K562 (cell line): Measurements from ENCODE around the gene CYB5B. TPM values are rescaled to one million over a fixed set of nuclear protein-coding genes. Genes with fewer than 3 reads are reported as not detected.

Experiments used
- ATAC-seq: fragments of 200-7000 bp; cut with Tn5 transposase; 3 replicates; pipeline ENCODE4 v1.9.1; 2020; ENCODE audit warnings: moderate library complexity
- BruUV-seq: library from RNA; stranded (reverse); fragments of 400-500 nt; replicated peaks from 2 replicates; lab custom pipeline; 2021; lab: Mats Ljungman, UMichigan
- CTCF ChIA-PET: fragments of 300-600 bp; formaldehyde crosslinking; extraction: SDS; loops from one replicate; lab custom pipeline; 2021; ENCODE audit warnings: low intra/inter-chr PET ratio; lab: Yijun Ruan, JAX
- POLR2A ChIA-PET: fragments of 300-600, 350-650 bp; sonication (Branson Sonifier 250); formaldehyde crosslinking; extraction: SDS; loops from one replicate; lab custom pipeline; 2021; ENCODE audit warnings: antibody characterized with exemption, inconsistent platforms; lab: Yijun Ruan, JAX
- DNase-seq, 4 experiments: peaks; one replicate each; pipeline versions ENCODE4 v3.0.0 to v3.0.0-alpha.2; 2011 to 2018; ENCODE audit warnings: low spot score in 3 of 4, mixed read lengths in 3 of 4; ENCODE audit errors: extremely low read depth in 1 of 4
- FAIRE-seq: peaks from 2 replicates; lab custom pipeline; 2011; peaks lifted over from hg19 to GRCh38; lab: Jason Lieb, UNC
- H2AFZ ChIP-seq: 2 replicates; pipeline ENCODE4 v1.6.0; 2011; ENCODE audit warnings: low read depth, low read length, control low read depth, inconsistent platforms
- H3K27ac ChIP-seq: fragments of 200-600 bp; 3 replicates; pipeline ENCODE4 v1.8.0; 2011; ENCODE audit warnings: low read depth, mild to moderate bottlenecking, control low read depth, inconsistent platforms, low read length, moderate library complexity, mixed read lengths; ENCODE audit errors: extremely low read depth
- H3K27me3 ChIP-seq, 2 experiments: fragments of 300-600 bp in 1 of 2; 2 replicates in 1 of 2; 3 replicates in 1 of 2; pipeline versions ENCODE4 v1.6.0 to v1.8.0; 2011; ENCODE audit warnings: inconsistent platforms in 2 of 2, low read length in 2 of 2, mild to moderate bottlenecking in 1 of 2, mixed read lengths in 1 of 2, moderate library complexity in 1 of 2; ENCODE audit not compliant: control insufficient read depth in 2 of 2, insufficient read depth in 2 of 2
- H3K36me3 ChIP-seq: fragments of 300-600 bp; 3 replicates; pipeline ENCODE4 v1.8.0; 2011; ENCODE audit warnings: mild to moderate bottlenecking, low read length, inconsistent platforms; ENCODE audit not compliant: control insufficient read depth, insufficient read depth
- H3K4me1 ChIP-seq, 2 experiments: fragments of 200-600 bp in 1 of 2; replicated peaks in 1 of 2; 2 replicates in 1 of 2; 3 replicates in 1 of 2; pipeline versions ENCODE4 v1.5.1 to v1.8.0; 2011; ENCODE audit warnings: inconsistent platforms in 2 of 2, low read length in 2 of 2, mild to moderate bottlenecking in 1 of 2, mixed read lengths in 1 of 2, moderate library complexity in 1 of 2; ENCODE audit not compliant: control insufficient read depth in 2 of 2, insufficient read depth in 2 of 2
- H3K4me2 ChIP-seq: 2 replicates; pipeline ENCODE4 v1.6.1; 2011; ENCODE audit warnings: low read length, control low read depth, inconsistent platforms, mixed read lengths; ENCODE audit not compliant: insufficient read depth
- H3K4me3 ChIP-seq: fragments of 200-600 bp; sonication (generic), shearing (Covaris generic); 2 replicates; pipeline ENCODE4 v1.5.1; 2016; ENCODE audit warnings: control low read depth, inconsistent platforms
- H3K79me2 ChIP-seq: fragments of 200-600 bp; 3 replicates; pipeline ENCODE4 v1.8.0; 2011; ENCODE audit warnings: low read length, inconsistent platforms; ENCODE audit not compliant: control insufficient read depth, insufficient read depth
- H3K9ac ChIP-seq, 2 experiments: 2 replicates each; pipeline versions ENCODE4 v1.6.0 to v1.6.1; 2011; ENCODE audit warnings: low read depth in 2 of 2, low read length in 2 of 2, control low read depth in 1 of 2, inconsistent platforms in 1 of 2, mild to moderate bottlenecking in 1 of 2, mixed read lengths in 1 of 2; ENCODE audit not compliant: insufficient read depth in 1 of 2
- H3K9me1 ChIP-seq: one replicate; pipeline ENCODE4 v1.6.0; 2011; ENCODE audit warnings: inconsistent platforms, mild to moderate bottlenecking, low read length, moderate library complexity; ENCODE audit not compliant: control insufficient read depth, insufficient read depth
- H3K9me3 ChIP-seq: replicated peaks from 2 replicates; pipeline ENCODE4 v1.5.1; 2011; ENCODE audit warnings: low read depth, low read length, inconsistent platforms; ENCODE audit not compliant: control insufficient read depth, insufficient read depth
- H4K20me1 ChIP-seq: replicated peaks from 2 replicates; pipeline ENCODE4 v1.6.1; 2011; ENCODE audit warnings: low read length, inconsistent platforms, mixed read lengths; ENCODE audit not compliant: control insufficient read depth, insufficient read depth
- CCAR2 ChIP-seq: fragments of 200-400 bp; formaldehyde crosslinking; IDR thresholded peaks from 2 replicates; pipeline ENCODE4 v1.6.1; 2017; ENCODE audit warnings: mild to moderate bottlenecking, low read depth, low read length
- CREB3 ChIP-seq: fragments of 450-650 bp; conservative IDR thresholded peaks from 2 replicates; pipeline ENCODE4 v1.6.1; 2016; ENCODE audit warnings: missing genetic modification characterization, low read depth, mild to moderate bottlenecking, missing compliant biosample characterization, moderate library complexity
- SMARCE1 ChIP-seq: fragments of 450-650 bp; IDR thresholded peaks from 2 replicates; pipeline ENCODE4 v1.7.1; 2016; ENCODE audit warnings: mild to moderate bottlenecking
- SP2 ChIP-seq: IDR thresholded peaks from 2 replicates; pipeline ENCODE4 v1.6.1; 2011; ENCODE audit warnings: mild to moderate bottlenecking, low read depth, low read length, moderate library complexity; ENCODE audit not compliant: poor library complexity, severe bottlenecking; ENCODE audit errors: extremely low read depth
- SRSF9 ChIP-seq: fragments of 200-400 bp; formaldehyde crosslinking; IDR thresholded peaks from 2 replicates; pipeline ENCODE4 v1.6.1; 2017; ENCODE audit warnings: low read depth, low read length, borderline replicate concordance
- ZNF586 ChIP-seq: fragments of 450-650 bp; formaldehyde crosslinking; conservative IDR thresholded peaks from 2 replicates; pipeline ENCODE4 v1.4.0; 2020; ENCODE audit warnings: mild to moderate bottlenecking, moderate library complexity
- WGBS: fragments of 100-300 bp; shearing (Covaris generic); methylation state at CpG from one replicate; pipeline ENCODE4 v1.1.6; 2016; ENCODE audit warnings: low coverage, mixed read lengths; ENCODE audit not compliant: insufficient coverage; ENCODE audit errors: missing lambda C conversion rate; 5-methylcytosine and 5-hydroxymethylcytosine counted together
- in situ Hi-C: fragments of 300-500 bp; cut with MboI; formaldehyde crosslinking; loops from 4 replicates; pipeline ENCODE4 v1.15.0; 2018; ENCODE audit warnings: inconsistent platforms, mixed read lengths
- intact Hi-C: fragments of 100-400 bp; cut with micrococcal nuclease; formaldehyde crosslinking; loops from 2 replicates; pipeline ENCODE4 v1.14.2; 2022
- polyA plus RNA-seq, 8 experiments: library from polyadenylated mRNA; depleted of rRNA in 4 of 8; stranded (reverse) in 5 of 8; unstranded in 3 of 8; fragments of >200 nt; fragmentation: Nextera tagmentation in 2 of 8; fragmentation: Illumina TruSeq in 1 of 8; extraction: Ambion mirVana in 2 of 8; extraction: Trizol in 1 of 8; gene quantifications; 2 replicates each; pipeline versions ENCODE4 v1.2.1 to v1.2.3, GENCODE V29; 2011 to 2014; ENCODE audit warnings: inconsistent platforms in 1 of 8, missing spikeins in 1 of 8
- total RNA-seq, 7 experiments: library from RNA; depleted of rRNA in 6 of 7; stranded (reverse); fragments of >200 nt in 6 of 7; fragmentation: Illumina TruSeq in 2 of 7; extraction: Trizol in 2 of 7; gene quantifications; 2 replicates each; pipeline versions ENCODE4 v1.2.1 to v1.2.3, GENCODE V29; 2011 to 2021; ENCODE audit warnings: low replicate concordance in 1 of 7

CYB5B gene
- total and polyA plus RNA-seq, 9 of the 15 experiments (the other 6 are each of a cell fraction or from before 2014, with no cell fraction given): 29.9 to 274 (median 136) TPM

GRCh38 chr16:69405326-69405725, 19.1 kb upstream of the CYB5B start:
- in situ Hi-C loops (no loop called here), intact Hi-C loops (no loop called here)
- Histone ChIP-seq H3K4me3 (no peak overlapping the region), H3K9me3 (no peaks in the 10 kb centered on the region), H3K27ac (no peak overlapping the region), H3K9me1 (no peaks in the 10 kb centered on the region), H3K27me3 (no peaks in the 10 kb centered on the region), H3K4me1 (peaks cover 11 to 22% of the 10 kb centered on the region in 2 experiments), H3K79me2 (no peaks in the 10 kb centered on the region), H4K20me1 (no peaks in the 10 kb centered on the region), H3K4me2 (no peak overlapping the region), H3K9ac (no peak overlapping the region), H2AFZ (no peak overlapping the region), H3K36me3 (no peaks in the 10 kb centered on the region)
- POLR2A ChIA-PET: interaction anchor here (0.8 kb wide), 1 partner anchor 9 kb away, joined by 3 read pairs; no protein-coding TSS in a partner anchor
- 100% methylated on average over 1 of the region's 2 CpGs for WGBS
- BruUV-seq: no TSS peak
- TF ChIP-seq SP2: no peak
- no peak for TF ChIP-seq ZNF586
- TF ChIP-seq SMARCE1: no peak
- no peak for TF ChIP-seq CCAR2
- no peak for TF ChIP-seq SRSF9
- TF ChIP-seq CREB3 (tag): no peak
- DNase-seq (no peak), FAIRE-seq (no peak), ATAC-seq (no peak)
- CTCF ChIA-PET: no interaction called here
